Measurements from ENCODE around the gene HOMER2.
"Not testable (repeated sequence)": the region's sequence is repeated elsewhere in the genome, so short reads cannot be mapped to it uniquely, and the experiment has no call there.

The HOMER2 gene

DNA sequence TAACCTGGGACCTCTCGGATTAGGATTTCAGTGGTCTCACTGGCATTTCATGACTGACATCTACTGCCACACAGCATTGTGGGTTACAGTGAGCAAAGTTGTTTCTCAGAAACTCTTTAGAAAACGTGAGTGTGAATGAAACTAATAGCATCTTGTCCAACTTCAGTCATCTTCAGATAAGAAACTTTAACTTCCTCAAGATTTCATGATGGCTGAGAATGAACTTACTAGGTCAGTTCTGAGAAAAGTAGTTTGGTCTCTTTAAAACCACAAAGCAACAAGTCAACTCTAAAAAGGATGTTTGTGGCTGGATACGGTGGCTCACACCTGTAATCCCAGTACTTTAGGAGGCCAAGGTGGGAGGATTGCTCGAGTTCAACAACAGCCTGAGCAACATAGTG is 14.2 kb upstream of the HOMER2 start:
- in situ Hi-C loops (cut with MboI; ENCODE audit: low sequenced_read_pairs) = no loop called here

DNA sequence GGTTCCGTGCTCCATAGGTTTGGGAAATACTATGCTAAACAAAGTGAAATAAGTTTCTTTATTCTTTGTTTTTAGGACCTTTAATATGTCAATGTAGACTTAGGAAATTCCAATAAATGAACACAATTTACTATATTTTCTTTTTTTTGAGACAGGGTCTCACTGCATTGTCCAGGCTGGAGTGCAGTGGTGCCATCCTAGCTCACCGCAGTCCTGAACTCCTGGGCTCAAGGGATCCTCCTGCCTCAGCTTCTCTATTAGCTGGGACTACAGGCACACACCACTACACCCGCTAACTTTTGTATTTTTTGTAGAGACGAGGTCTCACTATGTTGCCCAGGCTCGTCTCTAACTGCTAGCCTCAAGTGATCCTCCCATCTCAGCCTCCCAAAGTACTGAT is 12.4 kb upstream of the HOMER2 start:
- in situ Hi-C loops (cut with MboI; ENCODE audit: low sequenced_read_pairs) = no loop called here

DNA sequence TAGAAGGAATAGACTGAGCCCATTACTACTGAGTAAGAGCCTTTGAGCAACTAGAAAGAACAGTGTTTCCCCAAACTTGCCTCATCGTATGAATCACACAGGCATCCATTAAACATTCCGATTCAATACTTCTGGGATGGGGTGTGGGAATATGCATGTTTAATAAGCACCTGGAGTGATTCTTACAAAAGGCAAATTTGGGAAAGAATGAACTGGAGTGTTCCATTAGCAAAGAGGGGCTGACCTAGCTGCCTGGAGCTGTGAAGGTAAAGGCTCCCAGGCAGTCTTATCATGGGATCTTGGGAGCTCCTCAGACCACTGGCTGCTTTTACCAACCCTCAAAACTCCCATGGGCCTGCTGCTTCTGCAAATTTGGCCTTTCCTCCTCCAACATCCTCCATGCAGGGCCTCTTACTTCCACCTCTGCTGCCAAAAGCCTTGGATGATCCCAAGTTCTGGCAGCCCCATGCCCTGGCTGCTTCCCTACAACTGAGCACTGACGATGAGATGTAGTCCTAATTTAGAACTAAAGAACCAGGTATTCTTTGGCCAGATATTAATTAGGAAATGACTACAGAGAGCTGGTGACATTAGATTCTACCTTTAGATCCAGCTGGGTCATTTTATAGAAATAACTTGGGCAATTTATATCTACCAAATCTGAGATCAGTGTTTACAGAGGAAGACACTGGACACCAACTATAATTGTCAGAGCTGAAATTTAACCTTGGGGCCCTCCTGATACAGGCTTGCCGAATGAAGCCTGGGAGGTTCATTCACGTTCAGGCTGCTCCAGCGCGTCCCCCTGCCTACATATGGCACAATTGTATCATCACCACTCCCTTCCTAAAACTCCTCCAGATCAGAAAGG is 11.2 kb upstream of the HOMER2 start:
- in situ Hi-C loops (cut with MboI; ENCODE audit: low sequenced_read_pairs) = no loop called here

DNA sequence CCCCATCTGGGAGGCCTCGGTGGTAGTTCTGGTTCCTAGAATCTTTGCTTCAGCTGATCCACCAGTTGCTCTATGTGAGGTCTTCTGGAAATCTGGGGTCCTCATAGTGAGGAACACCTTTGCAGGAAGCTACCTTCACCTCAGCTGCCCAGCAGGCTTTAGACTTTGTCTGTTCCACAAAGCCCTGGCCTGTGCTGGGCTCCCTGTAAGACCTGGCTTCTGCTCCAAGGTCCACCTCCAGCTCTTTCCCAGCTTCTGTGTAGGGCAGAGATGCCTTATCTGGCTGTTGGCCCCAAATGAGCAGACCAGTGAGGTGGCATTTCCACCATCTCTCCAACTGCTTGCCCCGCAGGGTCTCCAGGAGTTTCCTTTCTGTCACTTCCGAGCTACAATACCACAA is 8.2 kb upstream of the HOMER2 start:
- in situ Hi-C loops (cut with MboI; ENCODE audit: low sequenced_read_pairs) = no loop called here

DNA sequence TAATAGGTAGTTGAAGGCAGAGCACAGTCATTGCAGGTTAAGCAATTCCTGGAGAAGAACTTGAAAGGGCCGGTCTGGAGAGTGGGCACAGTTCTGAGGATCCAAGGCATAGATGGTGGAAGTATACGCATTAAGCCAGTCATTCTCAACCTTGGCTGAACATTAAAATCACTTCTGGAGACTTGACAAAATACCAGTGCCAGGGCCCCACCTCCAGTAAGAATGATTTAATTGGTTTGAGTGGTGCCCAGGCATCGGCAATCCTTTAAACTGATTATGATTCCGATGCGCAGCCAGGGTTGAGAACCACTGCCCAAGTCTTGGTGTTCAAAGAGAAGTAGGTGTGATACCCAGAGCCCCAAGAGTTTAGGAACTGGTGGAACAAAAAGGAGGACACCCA is 6.9 kb upstream of the HOMER2 start:
- in situ Hi-C loops (cut with MboI; ENCODE audit: low sequenced_read_pairs) = no loop called here

DNA sequence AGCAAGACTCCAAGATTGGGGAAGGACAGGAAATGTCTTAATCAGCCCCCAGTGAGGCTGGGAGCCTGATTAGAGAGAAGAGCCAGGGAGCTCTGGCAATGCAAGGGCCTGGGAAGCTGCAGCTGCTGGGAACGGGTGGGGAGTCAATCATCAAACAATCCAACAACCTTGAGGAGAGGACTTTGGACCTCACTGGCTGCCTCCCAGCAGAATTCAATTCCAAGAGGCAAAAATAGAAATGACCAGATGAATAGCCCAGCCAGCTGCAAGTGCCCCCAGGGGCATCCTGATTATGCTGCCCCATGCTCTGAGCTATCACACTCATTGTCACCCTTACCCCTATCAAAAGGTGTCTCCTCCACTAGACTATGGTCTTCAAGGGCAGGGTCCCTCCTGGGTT is 6.1 kb upstream of the HOMER2 start:
- in situ Hi-C loops (cut with MboI; ENCODE audit: low sequenced_read_pairs) = no loop called here

DNA sequence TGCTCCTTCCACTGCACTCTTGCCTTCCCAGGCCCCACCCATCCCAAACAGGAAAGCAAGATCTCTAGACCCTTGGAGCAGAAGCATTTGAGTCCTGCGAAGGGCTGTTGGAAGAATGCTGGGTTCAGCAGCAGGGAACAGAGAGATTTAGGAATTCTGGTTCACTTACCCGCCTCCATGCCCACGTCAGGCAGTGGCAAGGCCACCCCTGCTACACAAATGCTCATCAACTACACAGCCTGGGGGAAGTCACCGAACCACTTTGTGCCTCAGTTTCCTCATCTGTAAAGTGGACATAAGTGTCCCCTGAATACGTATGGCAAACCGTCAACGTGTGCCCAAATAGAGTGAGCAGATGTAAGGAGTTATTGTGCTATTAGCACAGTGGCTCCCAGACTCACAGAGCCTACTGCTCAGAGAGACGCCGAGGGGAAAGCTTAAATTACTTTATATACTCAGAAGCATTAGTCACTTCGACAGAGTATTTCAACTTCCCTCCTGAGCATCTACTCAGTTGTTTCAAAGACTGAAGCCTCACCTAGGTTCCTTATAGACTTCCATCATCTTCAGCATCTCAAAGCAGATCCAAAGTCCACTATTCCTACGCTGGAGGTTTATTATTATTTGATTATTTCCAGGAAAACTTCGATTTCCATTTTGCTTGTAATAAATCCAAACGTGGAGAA is 905 bp downstream of the HOMER2 start:
- in situ Hi-C loops (cut with MboI; ENCODE audit: low sequenced_read_pairs) = no loop called here

DNA sequence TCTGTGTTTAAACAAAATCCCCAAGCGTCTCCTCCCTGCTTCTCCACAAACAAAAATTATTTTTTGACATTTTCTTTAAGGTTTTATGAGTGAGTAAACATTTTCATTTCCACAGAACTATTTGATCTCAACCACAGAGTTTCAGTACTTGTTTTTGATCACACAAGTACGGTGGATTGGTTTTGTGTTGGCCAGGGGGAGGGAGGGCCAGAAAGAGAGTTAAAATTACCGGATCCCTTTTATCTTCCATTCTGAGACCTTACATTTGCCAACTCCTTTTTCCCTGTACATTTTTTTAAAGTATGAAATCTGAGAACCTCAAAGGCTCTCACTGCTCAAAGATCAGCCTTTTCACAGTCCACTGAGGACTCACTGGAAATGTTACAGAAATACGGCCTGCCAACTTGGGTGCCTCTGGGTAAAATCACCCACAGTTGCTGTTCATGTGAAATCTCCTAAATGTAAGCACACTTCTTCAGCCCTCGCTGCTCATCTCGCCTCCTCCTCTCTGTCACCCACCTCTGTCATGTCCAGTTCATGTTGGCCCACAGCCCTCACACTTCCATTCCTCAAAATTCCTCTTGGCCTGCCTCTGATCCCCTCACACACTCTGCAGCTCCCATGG is 1.7 kb downstream of the HOMER2 start:
- in situ Hi-C loops (cut with MboI; ENCODE audit: low sequenced_read_pairs) = no loop called here

DNA sequence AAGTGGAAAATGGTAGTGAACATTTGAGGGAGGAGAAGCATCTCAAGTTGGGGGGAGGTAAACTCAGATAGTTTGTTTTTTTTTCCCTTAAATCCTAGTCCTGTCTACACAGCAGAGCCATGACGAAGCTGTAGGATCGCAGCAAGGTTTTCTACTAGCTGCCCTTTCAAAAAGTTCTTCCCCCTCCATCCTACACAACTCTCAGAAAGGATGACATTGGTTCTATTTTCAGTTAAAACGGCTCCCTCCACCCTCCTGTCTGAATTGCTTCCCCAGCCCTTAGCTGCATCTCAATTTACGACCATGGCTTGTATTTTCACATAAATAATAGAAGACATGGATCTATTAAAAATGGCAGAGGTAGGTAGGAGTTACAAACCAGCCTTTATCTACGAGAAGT is 2.2 kb downstream of the HOMER2 start:
- in situ Hi-C loops (cut with MboI; ENCODE audit: low sequenced_read_pairs) = no loop called here

DNA sequence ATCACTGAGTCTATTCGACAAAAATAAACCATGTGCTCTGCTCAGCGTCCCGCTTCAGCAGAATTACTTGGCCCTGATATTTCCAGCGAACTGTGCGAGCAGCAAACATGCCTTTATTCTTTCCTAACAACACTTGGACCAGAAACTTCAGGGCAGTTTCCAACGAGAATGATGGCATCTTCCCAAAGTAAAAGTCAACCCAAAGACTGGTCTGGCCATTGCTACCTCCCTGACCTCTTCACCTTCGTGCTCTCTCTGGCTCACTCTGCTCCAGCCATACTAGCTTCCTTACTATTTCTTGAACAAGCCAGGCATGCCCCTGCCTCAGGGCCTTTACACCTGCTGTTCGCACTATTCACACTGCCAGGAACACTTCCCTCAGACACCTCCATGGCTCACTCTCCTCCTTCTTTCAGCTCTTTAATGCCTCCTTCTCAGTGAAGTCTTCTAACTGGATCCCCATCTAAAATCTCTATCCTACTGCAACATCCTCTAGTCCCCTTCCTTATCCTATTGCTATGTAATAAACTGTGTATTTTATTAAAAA is 6.3 kb downstream of the HOMER2 start:
- in situ Hi-C loops (cut with MboI; ENCODE audit: low sequenced_read_pairs) = no loop called here

DNA sequence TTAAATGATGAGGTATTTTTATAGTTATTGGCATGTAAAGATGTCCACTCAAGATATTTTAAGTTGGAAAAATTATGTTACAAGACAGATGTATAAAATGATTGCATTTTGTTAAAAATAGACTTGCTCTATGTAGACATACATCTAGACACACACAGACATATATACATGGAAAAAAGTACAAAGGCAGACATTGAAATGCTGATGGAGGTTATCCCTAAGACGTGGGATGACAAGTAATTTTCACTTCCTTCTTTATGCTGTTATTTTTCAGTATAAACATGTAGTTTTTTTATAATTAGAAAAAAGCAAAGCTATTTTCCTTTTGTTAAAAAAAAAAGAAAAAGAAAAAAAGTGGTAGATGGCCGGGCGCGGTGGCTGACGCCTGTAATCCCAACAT is 7.2 kb downstream of the HOMER2 start:
- in situ Hi-C loops (cut with MboI; ENCODE audit: low sequenced_read_pairs) = no loop called here

DNA sequence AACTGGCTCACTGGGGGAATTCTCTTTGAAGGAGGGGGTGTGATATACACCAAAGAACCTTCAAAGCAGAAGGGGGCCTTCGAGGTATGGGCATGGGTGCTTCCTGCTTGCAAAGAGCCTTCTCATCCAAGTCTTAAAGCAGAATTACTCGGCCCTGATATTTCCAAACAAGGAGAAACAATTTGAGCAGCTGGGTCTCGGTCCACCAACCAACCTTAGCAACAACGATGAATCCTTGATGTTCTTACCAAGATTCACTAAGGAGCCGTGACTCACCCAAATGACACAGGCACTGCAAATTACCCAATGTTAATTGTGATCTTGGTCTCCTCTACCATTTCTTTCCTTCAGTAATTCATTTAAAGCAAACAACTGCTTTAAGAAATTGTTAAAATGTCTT is 7.7 kb downstream of the HOMER2 start:
- in situ Hi-C loops (cut with MboI; ENCODE audit: low sequenced_read_pairs) = no loop called here

DNA sequence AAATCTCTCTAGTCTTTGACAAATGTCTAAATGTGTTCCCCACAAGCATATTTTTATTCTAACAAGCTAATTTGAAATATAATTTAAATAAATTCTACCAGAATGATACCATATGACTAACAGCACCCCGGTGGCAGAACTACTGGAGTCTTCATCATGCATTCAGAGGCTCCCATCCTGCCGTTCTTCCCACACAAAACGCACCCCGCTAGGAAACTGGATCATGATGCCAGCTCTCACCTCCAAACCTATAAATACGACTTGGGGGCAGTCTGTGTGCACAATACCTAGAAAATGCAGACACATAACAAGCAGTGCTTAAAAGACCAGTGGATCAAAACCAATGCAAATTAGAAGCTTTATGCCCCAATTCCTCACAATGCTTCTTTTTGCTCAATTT is 8.5 kb downstream of the HOMER2 start:
- in situ Hi-C loops (cut with MboI; ENCODE audit: low sequenced_read_pairs) = no loop called here

DNA sequence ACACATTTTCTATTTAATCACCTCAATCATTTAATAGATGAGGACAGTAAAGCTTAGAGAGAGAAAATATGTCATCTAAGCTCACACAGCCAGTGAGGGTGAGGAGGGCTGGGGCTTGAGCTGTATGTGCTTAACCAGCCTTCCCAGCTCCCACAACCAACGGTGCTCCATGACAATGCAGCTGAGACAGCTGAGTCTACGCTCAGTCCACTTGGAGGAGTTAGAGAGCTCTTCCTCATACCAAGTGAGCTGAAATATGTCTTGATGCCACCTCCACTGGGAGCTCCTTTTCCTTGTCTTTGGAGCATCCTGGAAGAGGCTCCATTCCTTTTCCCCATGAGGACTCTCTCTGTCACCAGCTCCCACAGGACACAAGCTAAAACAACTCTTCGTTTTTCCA is 9.3 kb downstream of the HOMER2 start:
- in situ Hi-C loops (cut with MboI; ENCODE audit: low sequenced_read_pairs) = no loop called here

DNA sequence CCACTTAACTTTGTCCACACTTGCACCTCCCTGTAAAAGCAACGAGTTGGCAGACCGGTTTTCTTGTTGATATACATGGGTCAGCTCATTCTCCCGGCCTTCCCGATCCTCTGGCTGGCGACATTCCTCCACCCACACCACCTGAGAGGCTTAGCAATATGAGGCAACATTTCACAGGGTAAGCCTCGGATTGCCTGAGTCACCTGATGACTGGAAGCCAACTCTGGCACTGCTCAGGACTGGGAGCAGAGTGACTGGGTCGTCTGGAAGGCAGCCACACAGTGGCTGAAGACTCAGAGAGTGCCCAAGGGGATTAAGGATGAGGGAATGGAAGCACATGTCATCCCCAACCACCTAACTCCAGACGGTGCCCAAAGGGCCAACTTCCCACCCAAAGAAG is 9.8 kb downstream of the HOMER2 start:
- in situ Hi-C loops (cut with MboI; ENCODE audit: low sequenced_read_pairs) = no loop called here

DNA sequence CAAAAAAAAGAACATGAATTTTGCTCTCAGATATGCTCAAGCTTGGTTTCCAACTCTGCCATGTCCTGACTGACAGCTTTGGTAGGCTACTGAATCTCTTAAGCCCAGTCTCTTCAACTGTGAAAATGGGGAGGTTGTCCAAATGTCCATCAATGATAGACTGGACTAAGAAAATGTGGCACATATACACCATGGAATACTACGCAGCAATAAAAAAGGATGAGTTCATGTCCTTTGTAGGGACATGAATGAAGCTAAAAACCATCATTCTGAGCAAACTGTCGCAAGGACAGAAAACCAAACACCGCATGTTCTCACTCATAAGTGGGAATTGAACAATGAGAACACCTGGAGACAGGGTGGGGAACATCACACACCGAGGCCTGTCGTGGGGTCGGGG is 12.8 kb downstream of the HOMER2 start:
- in situ Hi-C loops (cut with MboI; ENCODE audit: low sequenced_read_pairs) = not testable (repeated sequence)

DNA sequence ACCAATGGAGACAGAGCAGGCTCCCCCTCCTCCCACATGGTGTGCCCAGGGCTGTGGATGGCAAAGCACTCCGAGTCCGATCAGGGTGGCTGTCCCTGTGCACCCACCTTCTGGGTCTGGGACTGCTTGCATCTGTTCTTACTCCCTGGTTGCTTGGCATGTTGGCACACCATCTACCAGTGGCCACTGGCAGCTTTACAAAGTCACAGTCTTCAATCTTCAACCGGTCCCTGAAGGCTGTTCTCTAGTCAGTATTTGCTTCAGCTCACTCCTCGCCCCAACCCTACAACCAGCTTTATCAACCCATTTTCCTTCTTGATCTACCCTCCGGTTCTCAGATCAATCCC is 14.8 kb downstream of the HOMER2 start:
- in situ Hi-C loops (cut with MboI; ENCODE audit: low sequenced_read_pairs) = no loop called here

DNA sequence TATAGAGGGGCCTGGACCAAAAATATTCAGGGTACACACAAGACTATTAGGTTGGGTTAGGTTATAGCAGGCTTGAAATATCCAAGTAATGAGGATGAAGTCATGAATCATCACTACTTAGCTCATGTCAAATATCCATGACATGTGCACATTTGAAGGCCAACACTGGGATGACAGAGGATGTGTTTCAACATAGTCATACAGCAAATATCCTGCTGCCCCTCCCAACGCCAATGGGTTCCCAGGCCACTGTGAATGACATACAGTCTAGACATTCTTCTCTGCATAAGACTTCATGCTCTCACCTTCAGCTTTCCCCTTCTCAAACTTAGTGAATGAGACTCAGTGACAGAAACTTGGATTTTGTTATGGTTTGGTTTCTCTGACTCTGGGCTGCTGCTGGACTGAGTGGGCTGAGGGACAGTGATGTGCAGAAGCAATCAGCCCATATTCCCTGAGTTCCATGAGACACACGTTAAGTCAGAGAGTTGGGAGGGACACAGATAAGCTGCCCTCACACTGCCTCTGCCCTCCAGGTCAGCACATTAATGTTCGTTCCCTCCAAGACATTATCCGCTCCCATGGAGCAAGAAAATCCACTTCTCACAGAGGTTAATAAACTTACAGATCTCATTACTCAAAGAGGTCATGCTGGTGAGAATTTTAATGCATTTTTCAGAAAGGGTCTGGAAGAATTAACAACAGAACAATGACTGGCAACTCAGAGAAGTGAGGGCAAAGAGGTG is 15.4 kb downstream of the HOMER2 start:
- in situ Hi-C loops (cut with MboI; ENCODE audit: low sequenced_read_pairs) = no loop called here

DNA sequence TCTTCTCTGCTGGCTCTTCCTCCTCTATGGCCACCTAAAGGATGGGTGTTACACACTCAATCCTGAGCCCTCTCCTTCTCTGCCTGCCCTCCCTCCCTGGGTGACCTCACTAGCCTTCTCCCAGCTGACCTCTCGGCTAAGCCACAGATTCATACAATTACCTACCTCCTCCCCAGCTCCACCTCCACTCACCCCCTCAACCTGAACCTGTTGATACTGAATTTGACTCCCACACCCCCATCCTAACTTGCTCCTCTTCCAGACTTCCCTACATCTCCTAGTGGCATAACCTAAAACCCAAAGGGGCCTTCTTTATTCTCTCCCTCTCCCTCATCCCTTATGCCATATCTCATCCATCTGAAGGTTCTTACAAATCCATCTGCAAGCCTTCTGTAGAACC is 17.1 kb downstream of the HOMER2 start:
- in situ Hi-C loops (cut with MboI; ENCODE audit: low sequenced_read_pairs) = no loop called here

DNA sequence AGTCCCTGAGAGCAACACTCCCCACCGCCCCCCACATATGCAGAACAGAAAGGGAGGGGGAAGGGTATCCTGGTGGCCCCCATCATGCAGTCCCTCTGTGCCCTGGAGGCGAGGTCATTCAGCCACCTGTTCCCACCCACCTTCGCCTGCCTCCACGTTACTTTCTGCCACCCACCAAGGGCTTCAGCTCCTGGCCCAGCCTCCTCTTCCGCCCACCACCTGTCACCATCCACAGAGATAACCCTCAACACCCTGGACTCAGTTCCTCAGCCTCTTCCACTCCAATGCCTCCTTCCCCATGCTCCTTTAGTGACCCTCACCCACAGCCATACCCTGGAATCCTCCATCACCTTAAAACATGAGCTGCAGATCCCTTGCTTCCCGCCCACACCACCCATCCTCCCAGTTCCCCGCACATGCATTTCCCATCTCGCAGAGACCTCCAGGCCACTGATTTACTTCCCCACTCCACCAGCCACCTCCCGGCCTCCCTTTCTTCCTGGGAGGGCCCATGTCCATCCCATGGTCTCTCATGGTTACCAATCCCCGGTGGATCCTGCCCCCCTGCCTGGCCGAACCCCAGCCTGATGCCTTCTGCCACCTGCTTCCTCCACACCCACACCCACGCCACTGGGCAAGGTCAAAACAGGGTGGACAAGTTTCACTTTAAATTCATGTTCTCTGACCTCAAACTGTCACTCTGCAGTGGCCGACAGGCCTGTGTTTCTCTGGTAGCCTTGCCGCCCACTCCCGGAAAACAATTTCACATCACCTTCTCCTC is 18.2 kb downstream of the HOMER2 start:
- in situ Hi-C loops (cut with MboI; ENCODE audit: low sequenced_read_pairs) = no loop called here

Data from HL-60/S4 (cell line).